Activated CD4-positive, alpha-beta memory T cell treated with anti-CD3 and anti-CD28 coated beads for 36 hours (primary cell): ENCODE measurements around the gene HOXA3. TPM values are rescaled to one million over a fixed set of nuclear protein-coding genes. Genes with fewer than 3 reads are reported as not detected.

ENCODE experiments used
- CTCF ChIA-PET: fragments of 350-600 bp; sonication (Branson Sonifier 250); formaldehyde crosslinking; loops from one replicate; lab custom pipeline; 2021; ENCODE audit warnings: antibody characterized with exemption, inconsistent platforms; lab: Charles Lee
- POLR2A ChIA-PET: fragments of 350-600 bp; sonication (Branson Sonifier 250); formaldehyde crosslinking; loops from one replicate; lab custom pipeline; 2021; ENCODE audit warnings: antibody characterized with exemption; lab: Charles Lee
- DNase-seq: peaks from one replicate; pipeline ENCODE4 v3.0.0-alpha.2; 2020
- H3K27ac Mint-ChIP-seq: one replicate; pipeline ENCODE4 v1.8.0; 2021; ENCODE audit warnings: mixed read lengths
- H3K27me3 Mint-ChIP-seq: one replicate; pipeline ENCODE4 v1.8.0; 2021; ENCODE audit warnings: mixed read lengths
- H3K36me3 Mint-ChIP-seq: one replicate; pipeline ENCODE4 v1.8.0; 2021; ENCODE audit warnings: mixed read lengths
- H3K4me1 Mint-ChIP-seq: one replicate; pipeline ENCODE4 v1.8.0; 2021; ENCODE audit warnings: low read depth, mixed read lengths
- H3K4me3 Mint-ChIP-seq: one replicate; pipeline ENCODE4 v1.8.0; 2021; ENCODE audit warnings: mild to moderate bottlenecking, mixed read lengths
- H3K9me3 Mint-ChIP-seq: one replicate; pipeline ENCODE4 v1.8.0; 2021; ENCODE audit warnings: mixed read lengths
- intact Hi-C: fragments of 100-400 bp; cut with micrococcal nuclease; formaldehyde crosslinking; loops from one replicate; pipeline ENCODE4 v1.15.1; 2023
- total RNA-seq, 2 experiments: library from RNA; stranded (reverse); gene quantifications; one replicate each; pipeline ENCODE4 v1.2.3, GENCODE V29; 2021

Gene HOXA3
- total RNA-seq = not detected

GRCh38 chr7:27151931-27152815 lies at the start of gene HOXA3:
Gene HOXA3 (minus strand): TSS chr7:27152583. CDS start chr7:27110640, 41,943 bp downstream.
- intact Hi-C loops = loop anchor here (2.0 to 10.0 kb wide), 3 partner anchors 13 to 857 kb away; partner anchors contain the start of genes HOXA11, HOXA9 and SNX10

GRCh38 chr7:27201580-27202017 lies 49.2 kb upstream of the HOXA3 start:
- ChIA-PET CTCF (no interaction called here), POLR2A (no interaction called here)
- no peak overlapping the region for H3K27ac Mint-ChIP-seq
- peaks cover 80% of the 10 kb centered on the region for H3K27me3 Mint-ChIP-seq
- no peak overlapping the region for H3K4me3 Mint-ChIP-seq
- H3K9me3 Mint-ChIP-seq = no peaks in the 10 kb centered on the region
- DNase-seq = no peak
- intact Hi-C loops = no loop called here
- H3K36me3 Mint-ChIP-seq = peaks cover 3% of the 10 kb centered on the region
- H3K4me1 Mint-ChIP-seq = peaks cover 36% of the 10 kb centered on the region

More at GRCh38 chr7:27151931-27152815, at the start of gene HOXA3:
- Mint-ChIP-seq H3K9me3 (no peaks in the 10 kb centered on the region), H3K36me3 (peaks cover 2% of the 10 kb centered on the region), H3K4me1 (peaks cover 48% of the 10 kb centered on the region), H3K27me3 (peaks cover 83% of the 10 kb centered on the region), H3K27ac (no peak within 1 kb of the TSS), H3K4me3 (peak within 1 kb of the TSS; percentile 52)
- no peak for DNase-seq
- ChIA-PET POLR2A (no interaction called here), CTCF (interaction anchor here (1.3 to 5.2 kb wide), 3 partner anchors 11 to 622 kb away, joined by 3 to 72 read pairs (median 7); partner anchors contain the start of gene HOXA9)

GRCh38 chr7:27200761-27201579 lies 48.6 kb upstream of the HOXA3 start:
- Mint-ChIP-seq H3K36me3 (peaks cover 3% of the 10 kb centered on the region), H3K9me3 (no peaks in the 10 kb centered on the region), H3K4me3 (peak overlapping the region; percentile 27), H3K27me3 (peaks cover 80% of the 10 kb centered on the region), H3K4me1 (peaks cover 36% of the 10 kb centered on the region), H3K27ac (peak overlapping the region; percentile 39)
- CTCF ChIA-PET = no interaction called here
- POLR2A ChIA-PET = no interaction called here
- DNase-seq = no peak
- intact Hi-C loops = loop anchor here (1.0 kb wide), 1 partner anchor 12 kb away; no protein-coding TSS in a partner anchor

- Mint-ChIP-seq H3K36me3 (peaks cover 3% of the 10 kb centered on the region), H3K27ac (peak within 1 kb of the TSS; percentile 39), H3K4me3 (peak within 1 kb of the TSS; percentile 67), H3K9me3 (no peaks in the 10 kb centered on the region), H3K4me1 (peaks cover 32% of the 10 kb centered on the region), H3K27me3 (peaks cover 78% of the 10 kb centered on the region)
- POLR2A ChIA-PET = no interaction called here
- CTCF ChIA-PET = interaction anchor here (0.8 to 1.8 kb wide), 5 partner anchors 9 to 21 kb away, joined by 3 to 6 read pairs (median 3); no protein-coding TSS in a partner anchor
- intact Hi-C loops = loop anchor here (1.0 to 5.0 kb wide), 5 partner anchors 11 to 582 kb away; partner anchors contain the start of gene HOXA11
- DNase-seq = no peak
Measured at GRCh38 chr7:27199849-27200760, 47.7 kb upstream of the HOXA3 start, which contains the start of gene HOXA13. Gene HOXA13 (minus strand): TSS chr7:27200091. CDS start chr7:27200077, 14 bp downstream.

- intact Hi-C loops = loop anchor here (2.0 to 5.0 kb wide), 4 partner anchors 14 to 583 kb away; partner anchors contain the start of gene HOXA11
- Mint-ChIP-seq H3K27ac (no peak overlapping the region), H3K4me3 (peak overlapping the region; percentile 46), H3K4me1 (peaks cover 27% of the 10 kb centered on the region), H3K27me3 (peaks cover 76% of the 10 kb centered on the region), H3K9me3 (no peaks in the 10 kb centered on the region), H3K36me3 (peaks cover 3% of the 10 kb centered on the region)
- ChIA-PET CTCF (interaction anchor here (0.8 to 1.8 kb wide), 9 partner anchors 9 to 821 kb away, joined by 3 to 6 read pairs (median 3); partner anchors contain the start of gene HOXA11), POLR2A (no interaction called here)
- DNase-seq = no peak
Measured at GRCh38 chr7:27198871-27199801, 46.8 kb upstream of the HOXA3 start.

GRCh38 chr7:27198138-27198841 lies 45.9 kb upstream of the HOXA3 start:
- Mint-ChIP-seq H3K36me3 (peaks cover 3% of the 10 kb centered on the region), H3K9me3 (no peaks in the 10 kb centered on the region), H3K4me3 (no peak overlapping the region), H3K27ac (no peak overlapping the region), H3K27me3 (peaks cover 76% of the 10 kb centered on the region), H3K4me1 (peaks cover 33% of the 10 kb centered on the region)
- peak; percentile 9 for DNase-seq
- ChIA-PET CTCF (interaction anchor here (0.8 to 1.8 kb wide), 9 partner anchors 8 to 822 kb away, joined by 3 to 6 read pairs (median 3); partner anchors contain the start of gene HOXA11), POLR2A (no interaction called here)
- intact Hi-C loops = loop anchor here (2.0 to 5.0 kb wide), 4 partner anchors 13 to 584 kb away; partner anchors contain the start of gene HOXA11

- Mint-ChIP-seq H3K27ac (no peak overlapping the region), H3K4me3 (no peak overlapping the region), H3K4me1 (peaks cover 36% of the 10 kb centered on the region), H3K36me3 (peaks cover 3% of the 10 kb centered on the region), H3K9me3 (no peaks in the 10 kb centered on the region), H3K27me3 (peaks cover 72% of the 10 kb centered on the region)
- ChIA-PET POLR2A (no interaction called here), CTCF (interaction anchor here (0.8 to 1.4 kb wide), 3 partner anchors 14 to 577 kb away, joined by 3 to 4 read pairs (median 3); no protein-coding TSS in a partner anchor)
- no peak for DNase-seq
- intact Hi-C loops = loop anchor here (2.0 to 5.0 kb wide), 7 partner anchors 13 to 881 kb away; partner anchors contain the start of gene HOXA11
Measured at GRCh38 chr7:27197137-27198042, 45.0 kb upstream of the HOXA3 start.

- intact Hi-C loops = loop anchor here (1.0 to 5.0 kb wide), 6 partner anchors 44 to 900 kb away; no protein-coding TSS in a partner anchor
- peaks cover 30% of the 10 kb centered on the region for H3K4me1 Mint-ChIP-seq
- no peaks in the 10 kb centered on the region for H3K9me3 Mint-ChIP-seq
- ChIA-PET CTCF (interaction anchor here (0.6 to 4.1 kb wide), 55 partner anchors 10 to 1396 kb away, joined by 3 to 45 read pairs (median 5); partner anchors contain the start of genes EVX1, HOXA11 and HOXA5), POLR2A (interaction anchor here (0.9 kb wide), 1 partner anchor 14 kb away, joined by 3 read pairs; no protein-coding TSS in a partner anchor)
- peak overlapping the region; percentile 26 for H3K4me3 Mint-ChIP-seq
- peaks cover 71% of the 10 kb centered on the region for H3K27me3 Mint-ChIP-seq
- DNase-seq = peak; percentile 88
- H3K36me3 Mint-ChIP-seq = peaks cover 3% of the 10 kb centered on the region
- H3K27ac Mint-ChIP-seq = no peak overlapping the region
Measured at GRCh38 chr7:27196287-27196767, 43.9 kb upstream of the HOXA3 start.
